Neural cell (in vitro differentiated cells): Measurements from ENCODE around the gene CCNL2.

Experiments
- EP300 ChIP-seq: fragments of 450-650 bp; conservative IDR thresholded peaks from 2 replicates; pipeline ENCODE4 v1.6.1; 2014; ENCODE audit warnings: antibody characterized with exemption, mild to moderate bottlenecking, moderate library complexity; ENCODE audit not compliant: poor library complexity, severe bottlenecking
- EZH2 ChIP-seq: fragments of 200-600, 300-800 bp; shearing (Covaris generic), sonication (generic); IDR thresholded peaks from 2 replicates; pipeline ENCODE4 v1.6.1; 2014; ENCODE audit warnings: antibody characterized with exemption, low read length, borderline replicate concordance, mild to moderate bottlenecking; ENCODE audit not compliant: insufficient read depth, poor library complexity, severe bottlenecking
- POLR2AphosphoS5 ChIP-seq: IDR thresholded peaks from 2 replicates; pipeline ENCODE4 v1.6.1; 2012
- RAD21 ChIP-seq: fragments of 450-650 bp; conservative IDR thresholded peaks from 2 replicates; pipeline ENCODE4 v1.6.1; 2014; ENCODE audit warnings: antibody characterized with exemption, mild to moderate bottlenecking, moderate library complexity
- TF ChIP-seq, protein P1 (sequence below): IDR thresholded peaks from 2 replicates; pipeline ENCODE4 v1.6.1; 2012; ENCODE audit warnings: borderline replicate concordance
- TF ChIP-seq, protein P2 (sequence below): fragments of 450-650 bp; IDR thresholded peaks from 2 replicates; pipeline ENCODE4 v1.5.1; 2014; ENCODE audit warnings: antibody characterized with exemption, mild to moderate bottlenecking, moderate library complexity; ENCODE audit not compliant: poor library complexity, severe bottlenecking

DNA sequence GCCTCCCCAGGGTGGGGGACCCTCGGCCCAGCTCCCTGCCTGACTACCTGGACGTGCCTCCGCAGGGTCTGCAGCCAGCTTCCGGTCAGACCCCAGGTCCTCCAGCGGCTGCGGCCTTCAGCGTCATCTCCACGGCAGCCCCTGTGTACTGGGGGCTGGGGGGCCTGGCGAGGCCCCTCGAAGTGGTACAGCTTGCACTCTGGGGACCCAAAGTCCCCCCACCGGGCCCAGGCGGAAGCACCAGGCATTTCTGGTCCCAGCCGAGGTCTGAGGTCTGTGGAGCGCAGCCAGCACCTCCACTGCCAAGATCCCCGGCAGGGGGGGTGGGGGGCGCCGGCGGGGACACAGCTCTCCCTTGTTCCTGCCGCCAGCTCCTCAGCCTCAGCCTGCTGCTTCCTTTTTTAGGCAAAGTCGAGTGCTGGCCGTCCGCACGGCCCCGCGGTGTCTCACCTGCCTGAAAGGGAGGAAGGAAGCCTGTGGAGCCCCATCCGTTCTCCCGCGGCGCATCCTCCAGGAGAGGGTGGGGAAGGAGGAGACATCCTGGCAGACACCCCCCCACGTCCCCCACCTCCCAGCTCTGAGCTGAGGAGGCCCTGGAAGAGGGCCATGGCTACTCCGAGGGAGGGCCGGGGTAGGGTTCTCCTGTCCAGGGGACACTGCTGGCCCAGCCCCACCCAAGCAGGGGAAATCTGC lies 35.1 kb upstream of the CCNL2 start:
- TF ChIP-seq, protein P1, sequence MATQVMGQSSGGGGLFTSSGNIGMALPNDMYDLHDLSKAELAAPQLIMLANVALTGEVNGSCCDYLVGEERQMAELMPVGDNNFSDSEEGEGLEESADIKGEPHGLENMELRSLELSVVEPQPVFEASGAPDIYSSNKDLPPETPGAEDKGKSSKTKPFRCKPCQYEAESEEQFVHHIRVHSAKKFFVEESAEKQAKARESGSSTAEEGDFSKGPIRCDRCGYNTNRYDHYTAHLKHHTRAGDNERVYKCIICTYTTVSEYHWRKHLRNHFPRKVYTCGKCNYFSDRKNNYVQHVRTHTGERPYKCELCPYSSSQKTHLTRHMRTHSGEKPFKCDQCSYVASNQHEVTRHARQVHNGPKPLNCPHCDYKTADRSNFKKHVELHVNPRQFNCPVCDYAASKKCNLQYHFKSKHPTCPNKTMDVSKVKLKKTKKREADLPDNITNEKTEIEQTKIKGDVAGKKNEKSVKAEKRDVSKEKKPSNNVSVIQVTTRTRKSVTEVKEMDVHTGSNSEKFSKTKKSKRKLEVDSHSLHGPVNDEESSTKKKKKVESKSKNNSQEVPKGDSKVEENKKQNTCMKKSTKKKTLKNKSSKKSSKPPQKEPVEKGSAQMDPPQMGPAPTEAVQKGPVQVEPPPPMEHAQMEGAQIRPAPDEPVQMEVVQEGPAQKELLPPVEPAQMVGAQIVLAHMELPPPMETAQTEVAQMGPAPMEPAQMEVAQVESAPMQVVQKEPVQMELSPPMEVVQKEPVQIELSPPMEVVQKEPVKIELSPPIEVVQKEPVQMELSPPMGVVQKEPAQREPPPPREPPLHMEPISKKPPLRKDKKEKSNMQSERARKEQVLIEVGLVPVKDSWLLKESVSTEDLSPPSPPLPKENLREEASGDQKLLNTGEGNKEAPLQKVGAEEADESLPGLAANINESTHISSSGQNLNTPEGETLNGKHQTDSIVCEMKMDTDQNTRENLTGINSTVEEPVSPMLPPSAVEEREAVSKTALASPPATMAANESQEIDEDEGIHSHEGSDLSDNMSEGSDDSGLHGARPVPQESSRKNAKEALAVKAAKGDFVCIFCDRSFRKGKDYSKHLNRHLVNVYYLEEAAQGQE, result no peak
- TF ChIP-seq, protein P2, sequence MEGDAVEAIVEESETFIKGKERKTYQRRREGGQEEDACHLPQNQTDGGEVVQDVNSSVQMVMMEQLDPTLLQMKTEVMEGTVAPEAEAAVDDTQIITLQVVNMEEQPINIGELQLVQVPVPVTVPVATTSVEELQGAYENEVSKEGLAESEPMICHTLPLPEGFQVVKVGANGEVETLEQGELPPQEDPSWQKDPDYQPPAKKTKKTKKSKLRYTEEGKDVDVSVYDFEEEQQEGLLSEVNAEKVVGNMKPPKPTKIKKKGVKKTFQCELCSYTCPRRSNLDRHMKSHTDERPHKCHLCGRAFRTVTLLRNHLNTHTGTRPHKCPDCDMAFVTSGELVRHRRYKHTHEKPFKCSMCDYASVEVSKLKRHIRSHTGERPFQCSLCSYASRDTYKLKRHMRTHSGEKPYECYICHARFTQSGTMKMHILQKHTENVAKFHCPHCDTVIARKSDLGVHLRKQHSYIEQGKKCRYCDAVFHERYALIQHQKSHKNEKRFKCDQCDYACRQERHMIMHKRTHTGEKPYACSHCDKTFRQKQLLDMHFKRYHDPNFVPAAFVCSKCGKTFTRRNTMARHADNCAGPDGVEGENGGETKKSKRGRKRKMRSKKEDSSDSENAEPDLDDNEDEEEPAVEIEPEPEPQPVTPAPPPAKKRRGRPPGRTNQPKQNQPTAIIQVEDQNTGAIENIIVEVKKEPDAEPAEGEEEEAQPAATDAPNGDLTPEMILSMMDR, result no peak
- no peak for TF ChIP-seq EP300
- TF ChIP-seq EZH2, result no peak
- TF ChIP-seq POLR2AphosphoS5, result no peak
- TF ChIP-seq RAD21, result no peak
